Measurements from ENCODE around the gene PARD3.

PARD3 gene

GRCh38 chr10:34168439-34168838 lies 646.7 kb downstream of the PARD3 start:
- POLR2A ChIA-PET (ENCODE audit: low non-redundant PET) = no interaction called here
- H3K27ac ChIP-seq = no peak overlapping the region
- CTCF ChIA-PET = no interaction called here
- DNase-seq (ENCODE audit: low spot score) = no peak
- no peak for TF ChIP-seq CTCF (conservative IDR thresholded peaks at IDR 0.05; ENCODE audit: low read depth)

- POLR2A ChIA-PET (ENCODE audit: low non-redundant PET) = no interaction called here
- H3K27ac ChIP-seq = no peak overlapping the region
- TF ChIP-seq CTCF (conservative IDR thresholded peaks at IDR 0.05; ENCODE audit: low read depth) = no peak
- CTCF ChIA-PET = interaction anchor here (0.6 kb wide), 1 partner anchor 821 kb away, joined by 4 read pairs; no protein-coding TSS in a partner anchor
- DNase-seq (ENCODE audit: low spot score) = no peak
Measured at GRCh38 chr10:34166823-34167222, 648.3 kb downstream of the PARD3 start.

- POLR2A ChIA-PET (ENCODE audit: low non-redundant PET) = no interaction called here
- DNase-seq (ENCODE audit: low spot score) = no peak
- no peak overlapping the region for H3K27ac ChIP-seq
- CTCF ChIA-PET = no interaction called here
- TF ChIP-seq CTCF (conservative IDR thresholded peaks at IDR 0.05; ENCODE audit: low read depth) = no peak
Measured at GRCh38 chr10:34166354-34166753, 648.7 kb downstream of the PARD3 start.

- no peak for DNase-seq (ENCODE audit: low spot score)
- H3K27ac ChIP-seq = no peak overlapping the region
- CTCF ChIA-PET = no interaction called here
- POLR2A ChIA-PET (ENCODE audit: low non-redundant PET) = interaction anchor here (0.6 kb wide), 1 partner anchor 22 kb away, joined by 9 read pairs; no protein-coding TSS in a partner anchor
- no peak for TF ChIP-seq CTCF (conservative IDR thresholded peaks at IDR 0.05; ENCODE audit: low read depth)
Measured at GRCh38 chr10:34164029-34164428, 651.1 kb downstream of the PARD3 start.

GRCh38 chr10:34163075-34163905 lies 651.8 kb downstream of the PARD3 start:
- TF ChIP-seq CTCF (conservative IDR thresholded peaks at IDR 0.05; ENCODE audit: low read depth) = no peak
- ChIA-PET POLR2A (ENCODE audit: low non-redundant PET) (no interaction called here), CTCF (interaction anchor here (0.6 kb wide), 1 partner anchor 769 kb away, joined by 3 read pairs; no protein-coding TSS in a partner anchor)
- no peak overlapping the region for H3K27ac ChIP-seq
- DNase-seq (ENCODE audit: low spot score) = no peak

- DNase-seq (ENCODE audit: low spot score) = no peak
- no peak for TF ChIP-seq CTCF (conservative IDR thresholded peaks at IDR 0.05; ENCODE audit: low read depth)
- H3K27ac ChIP-seq = no peak overlapping the region
- ChIA-PET POLR2A (ENCODE audit: low non-redundant PET) (no interaction called here), CTCF (no interaction called here)
Measured at GRCh38 chr10:34161777-34162370, 653.2 kb downstream of the PARD3 start.

Measured in RWPE1 (cell line).